GM12878 (cell line): Measurements from ENCODE around the gene PRX. TPM values are rescaled to one million over a fixed set of nuclear protein-coding genes. Genes with fewer than 3 reads are reported as not detected.

Source experiments
- ASH2L ChIP-seq: fragments of 300-600, 200-600 bp; sonication (generic); IDR thresholded peaks from 2 replicates; pipeline ENCODE4 v1.6.1; 2017; ENCODE audit warnings: low read depth, mild to moderate bottlenecking, borderline replicate concordance
- CBX5 ChIP-seq: sonication (generic); IDR thresholded peaks from 2 replicates; pipeline ENCODE4 v1.6.1; 2016; ENCODE audit warnings: low read depth, moderate library complexity, mild to moderate bottlenecking, inconsistent platforms
- CHD2 ChIP-seq: IDR thresholded peaks from 2 replicates; pipeline ENCODE4 v1.6.1; 2011; ENCODE audit warnings: low read depth, low read length, improper control_type of control experiment, borderline replicate concordance
- GABPA ChIP-seq: IDR thresholded peaks from 2 replicates; pipeline ENCODE4 v1.6.1; 2014; ENCODE audit warnings: antibody characterized with exemption, low read depth, mild to moderate bottlenecking, inconsistent platforms
- IKZF2 ChIP-seq, 2 experiments: fragments of 450-650 bp; IDR thresholded peaks; 2 replicates each; pipeline ENCODE4 v1.6.1; 2017; ENCODE audit warnings: mild to moderate bottlenecking in 2 of 2, moderate library complexity in 2 of 2
- JUNB ChIP-seq: IDR thresholded peaks from 2 replicates; pipeline ENCODE4 v1.6.1; 2016; ENCODE audit warnings: antibody characterized with exemption, mild to moderate bottlenecking
- KLF5 ChIP-seq: fragments of 450-650 bp; IDR thresholded peaks from 2 replicates; pipeline ENCODE4 v1.6.1; 2014; ENCODE audit warnings: mild to moderate bottlenecking; ENCODE audit not compliant: partially characterized antibody
- MEF2A ChIP-seq: IDR thresholded peaks from 2 replicates; pipeline ENCODE4 v1.6.1; 2011; ENCODE audit warnings: low read depth, mild to moderate bottlenecking, low read length, moderate library complexity; ENCODE audit not compliant: insufficient read depth
- MXI1 ChIP-seq: fragments of 150-350 bp; IDR thresholded peaks from 2 replicates; pipeline ENCODE4 v1.6.1; 2011; ENCODE audit warnings: low read depth, mild to moderate bottlenecking, inconsistent platforms, low read length, improper control_type of control experiment
- MYB ChIP-seq: fragments of 150-350 bp; IDR thresholded peaks from 2 replicates; pipeline ENCODE4 v1.6.1; 2014; ENCODE audit warnings: mild to moderate bottlenecking, low read depth, low read length, borderline replicate concordance
- NFYB ChIP-seq: IDR thresholded peaks from 2 replicates; pipeline ENCODE4 v1.6.1; 2011; ENCODE audit warnings: low read depth, mild to moderate bottlenecking, low read length, improper control_type of control experiment, moderate library complexity; ENCODE audit not compliant: insufficient read depth
- NR2F1 ChIP-seq: fragments of 450-650 bp; conservative IDR thresholded peaks from 2 replicates; pipeline ENCODE4 v1.6.1; 2017; ENCODE audit warnings: mild to moderate bottlenecking
- PML ChIP-seq: IDR thresholded peaks from 2 replicates; pipeline ENCODE4 v1.6.1; 2012; ENCODE audit warnings: low read length, inconsistent platforms
- POLR2A ChIP-seq: IDR thresholded peaks from 2 replicates; pipeline ENCODE4 v1.6.1; 2011; ENCODE audit warnings: low read depth, mild to moderate bottlenecking, low read length
- POU2F2 ChIP-seq: IDR thresholded peaks from 3 replicates; pipeline ENCODE4 v1.6.1; 2011; ENCODE audit warnings: low read depth, mild to moderate bottlenecking, low read length, borderline replicate concordance
- RAD51 ChIP-seq: fragments of 450-650 bp; IDR thresholded peaks from 2 replicates; pipeline ENCODE4 v1.6.1; 2016; ENCODE audit warnings: moderate library complexity, mild to moderate bottlenecking, inconsistent platforms
- RBBP5 ChIP-seq: fragments of 200-600 bp; sonication (generic); conservative IDR thresholded peaks from 2 replicates; pipeline ENCODE4 v1.6.1; 2016
- SIN3A ChIP-seq: IDR thresholded peaks from 2 replicates; pipeline ENCODE4 v1.6.1; 2012; ENCODE audit warnings: low read depth, low read length, improper control_type of control experiment
- SMARCA5 ChIP-seq: fragments of 450-650 bp; IDR thresholded peaks from 2 replicates; pipeline ENCODE4 v1.6.1; 2017; ENCODE audit warnings: mild to moderate bottlenecking
- SPI1 ChIP-seq: IDR thresholded peaks from 2 replicates; pipeline ENCODE4 v1.6.1; 2011; ENCODE audit warnings: low read depth, mild to moderate bottlenecking, low read length, moderate library complexity, borderline replicate concordance; ENCODE audit not compliant: insufficient read depth
- YY1 ChIP-seq: IDR thresholded peaks from 2 replicates; pipeline ENCODE4 v1.6.1; 2011; ENCODE audit warnings: low read depth, mild to moderate bottlenecking, low read length
- polyA plus RNA-seq, 11 experiments: library from polyadenylated mRNA; depleted of rRNA in 4 of 11; unstranded in 6 of 11; stranded (reverse) in 5 of 11; fragments of >200 nt; fragmentation: Nextera tagmentation in 4 of 11; fragmentation: Illumina TruSeq in 1 of 11; extraction: Ambion mirVana in 4 of 11; extraction: Trizol in 1 of 11; gene quantifications; 1 replicate in 1 of 11; 2 replicates in 10 of 11; pipeline versions ENCODE4 v1.2.1 to v1.2.3, GENCODE V29; 2011 to 2016; ENCODE audit warnings: inconsistent platforms in 2 of 11, missing spikeins in 2 of 11, low read depth in 1 of 11
- total RNA-seq, 4 experiments: library from RNA; depleted of rRNA in 3 of 4; stranded (reverse); fragments of >200 nt in 3 of 4; fragmentation: Illumina TruSeq in 1 of 4; extraction: Trizol in 1 of 4; gene quantifications; 2 replicates each; pipeline versions ENCODE4 v1.2.1 to v1.2.3, GENCODE V29; 2013 to 2021
- TF ChIP-seq, protein P1 (sequence below): fragments of 450-650 bp; IDR thresholded peaks from 2 replicates; pipeline ENCODE4 v1.6.1; 2017; ENCODE audit warnings: mild to moderate bottlenecking, moderate library complexity
- TF ChIP-seq, protein P2 (sequence below): fragments of 150-350 bp; IDR thresholded peaks from 2 replicates; pipeline ENCODE4 v1.6.1; 2016; ENCODE audit warnings: low read depth, low read length
- TF ChIP-seq, protein P3 (sequence below): IDR thresholded peaks from 2 replicates; pipeline ENCODE4 v1.6.1; 2012; ENCODE audit warnings: low read depth, low read length, improper control_type of control experiment

PRX gene
- total and polyA plus RNA-seq, 10 of the 15 experiments (the other 5 are each of a cell fraction or from before 2014, with no cell fraction given) = 0.02 to 1.4 (median 0.54) TPM; not detected in 1

DNA sequence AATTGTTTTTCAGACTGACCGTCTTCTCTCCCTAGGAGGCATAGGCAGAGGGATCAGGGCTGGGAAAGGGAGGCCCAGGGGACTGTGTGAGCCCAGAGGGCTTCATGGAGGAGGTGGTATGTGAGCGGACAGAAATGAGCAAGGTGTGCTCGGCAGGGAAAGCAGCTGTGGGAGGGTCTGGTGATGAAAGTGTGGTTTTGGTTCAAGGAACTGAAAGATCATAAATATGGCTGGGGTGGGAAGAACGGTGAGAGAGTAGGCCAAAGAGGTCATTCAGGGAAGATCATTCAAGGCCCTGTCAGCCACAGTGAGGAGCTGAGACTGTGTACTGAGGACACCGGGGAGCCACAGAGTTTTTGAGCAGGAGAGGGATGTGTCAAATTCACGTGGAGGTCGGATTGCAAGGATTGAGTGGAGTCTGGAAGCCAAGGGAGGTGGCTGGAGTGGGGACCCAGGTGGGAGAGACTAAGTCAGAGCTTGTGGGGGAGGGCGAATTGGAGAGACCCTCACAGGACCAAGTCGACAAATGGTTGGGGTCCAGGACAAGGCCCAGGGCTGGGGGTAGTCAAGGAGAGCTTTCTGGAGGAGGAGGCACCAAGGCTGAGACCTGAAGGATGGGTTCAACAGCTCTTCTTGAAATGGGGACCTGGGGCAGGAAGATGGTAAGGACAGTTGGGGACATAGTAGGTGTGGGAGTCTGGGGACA lies 57.0 kb downstream of the PRX start (continued):
- TF ChIP-seq, protein P1, sequence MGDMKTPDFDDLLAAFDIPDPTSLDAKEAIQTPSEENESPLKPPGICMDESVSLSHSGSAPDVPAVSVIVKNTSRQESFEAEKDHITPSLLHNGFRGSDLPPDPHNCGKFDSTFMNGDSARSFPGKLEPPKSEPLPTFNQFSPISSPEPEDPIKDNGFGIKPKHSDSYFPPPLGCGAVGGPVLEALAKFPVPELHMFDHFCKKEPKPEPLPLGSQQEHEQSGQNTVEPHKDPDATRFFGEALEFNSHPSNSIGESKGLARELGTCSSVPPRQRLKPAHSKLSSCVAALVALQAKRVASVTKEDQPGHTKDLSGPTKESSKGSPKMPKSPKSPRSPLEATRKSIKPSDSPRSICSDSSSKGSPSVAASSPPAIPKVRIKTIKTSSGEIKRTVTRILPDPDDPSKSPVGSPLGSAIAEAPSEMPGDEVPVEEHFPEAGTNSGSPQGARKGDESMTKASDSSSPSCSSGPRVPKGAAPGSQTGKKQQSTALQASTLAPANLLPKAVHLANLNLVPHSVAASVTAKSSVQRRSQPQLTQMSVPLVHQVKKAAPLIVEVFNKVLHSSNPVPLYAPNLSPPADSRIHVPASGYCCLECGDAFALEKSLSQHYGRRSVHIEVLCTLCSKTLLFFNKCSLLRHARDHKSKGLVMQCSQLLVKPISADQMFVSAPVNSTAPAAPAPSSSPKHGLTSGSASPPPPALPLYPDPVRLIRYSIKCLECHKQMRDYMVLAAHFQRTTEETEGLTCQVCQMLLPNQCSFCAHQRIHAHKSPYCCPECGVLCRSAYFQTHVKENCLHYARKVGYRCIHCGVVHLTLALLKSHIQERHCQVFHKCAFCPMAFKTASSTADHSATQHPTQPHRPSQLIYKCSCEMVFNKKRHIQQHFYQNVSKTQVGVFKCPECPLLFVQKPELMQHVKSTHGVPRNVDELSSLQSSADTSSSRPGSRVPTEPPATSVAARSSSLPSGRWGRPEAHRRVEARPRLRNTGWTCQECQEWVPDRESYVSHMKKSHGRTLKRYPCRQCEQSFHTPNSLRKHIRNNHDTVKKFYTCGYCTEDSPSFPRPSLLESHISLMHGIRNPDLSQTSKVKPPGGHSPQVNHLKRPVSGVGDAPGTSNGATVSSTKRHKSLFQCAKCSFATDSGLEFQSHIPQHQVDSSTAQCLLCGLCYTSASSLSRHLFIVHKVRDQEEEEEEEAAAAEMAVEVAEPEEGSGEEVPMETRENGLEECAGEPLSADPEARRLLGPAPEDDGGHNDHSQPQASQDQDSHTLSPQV = no peak
- no peak; the same call in 1 of the 2 replicates for TF ChIP-seq JUNB
- TF ChIP-seq NR2F1 = peak; percentile 97
- no peak for TF ChIP-seq NFYB
- TF ChIP-seq SMARCA5 = peak; percentile 98
- TF ChIP-seq IKZF2 (IDR thresholded peaks at IDR 0.05) = peak; percentile 81 to 83
- peak; percentile 78 for TF ChIP-seq YY1
- no peak for TF ChIP-seq RBBP5
- no peak for TF ChIP-seq CBX5
- TF ChIP-seq MEF2A = peak; percentile 51; the same call in 1 of the 2 replicates
- 0 out of 2 replicates have a peak, but pooled peaks have one; percentile 33 for TF ChIP-seq PML
- TF ChIP-seq ASH2L = no peak
- TF ChIP-seq MXI1 = no peak
- no peak for TF ChIP-seq KLF5
- no peak for TF ChIP-seq GABPA
- no peak for TF ChIP-seq MYB
- peak; percentile 80 for TF ChIP-seq SPI1
- TF ChIP-seq, protein P2, sequence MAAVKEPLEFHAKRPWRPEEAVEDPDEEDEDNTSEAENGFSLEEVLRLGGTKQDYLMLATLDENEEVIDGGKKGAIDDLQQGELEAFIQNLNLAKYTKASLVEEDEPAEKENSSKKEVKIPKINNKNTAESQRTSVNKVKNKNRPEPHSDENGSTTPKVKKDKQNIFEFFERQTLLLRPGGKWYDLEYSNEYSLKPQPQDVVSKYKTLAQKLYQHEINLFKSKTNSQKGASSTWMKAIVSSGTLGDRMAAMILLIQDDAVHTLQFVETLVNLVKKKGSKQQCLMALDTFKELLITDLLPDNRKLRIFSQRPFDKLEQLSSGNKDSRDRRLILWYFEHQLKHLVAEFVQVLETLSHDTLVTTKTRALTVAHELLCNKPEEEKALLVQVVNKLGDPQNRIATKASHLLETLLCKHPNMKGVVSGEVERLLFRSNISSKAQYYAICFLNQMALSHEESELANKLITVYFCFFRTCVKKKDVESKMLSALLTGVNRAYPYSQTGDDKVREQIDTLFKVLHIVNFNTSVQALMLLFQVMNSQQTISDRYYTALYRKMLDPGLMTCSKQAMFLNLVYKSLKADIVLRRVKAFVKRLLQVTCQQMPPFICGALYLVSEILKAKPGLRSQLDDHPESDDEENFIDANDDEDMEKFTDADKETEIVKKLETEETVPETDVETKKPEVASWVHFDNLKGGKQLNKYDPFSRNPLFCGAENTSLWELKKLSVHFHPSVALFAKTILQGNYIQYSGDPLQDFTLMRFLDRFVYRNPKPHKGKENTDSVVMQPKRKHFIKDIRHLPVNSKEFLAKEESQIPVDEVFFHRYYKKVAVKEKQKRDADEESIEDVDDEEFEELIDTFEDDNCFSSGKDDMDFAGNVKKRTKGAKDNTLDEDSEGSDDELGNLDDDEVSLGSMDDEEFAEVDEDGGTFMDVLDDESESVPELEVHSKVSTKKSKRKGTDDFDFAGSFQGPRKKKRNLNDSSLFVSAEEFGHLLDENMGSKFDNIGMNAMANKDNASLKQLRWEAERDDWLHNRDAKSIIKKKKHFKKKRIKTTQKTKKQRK = no peak
- no peak for TF ChIP-seq RAD51
- peak; percentile 71 for TF ChIP-seq POLR2A
- no peak for TF ChIP-seq SIN3A
- peak; percentile 45; the same call in 1 of the 2 replicates for TF ChIP-seq CHD2
- TF ChIP-seq, protein P3, sequence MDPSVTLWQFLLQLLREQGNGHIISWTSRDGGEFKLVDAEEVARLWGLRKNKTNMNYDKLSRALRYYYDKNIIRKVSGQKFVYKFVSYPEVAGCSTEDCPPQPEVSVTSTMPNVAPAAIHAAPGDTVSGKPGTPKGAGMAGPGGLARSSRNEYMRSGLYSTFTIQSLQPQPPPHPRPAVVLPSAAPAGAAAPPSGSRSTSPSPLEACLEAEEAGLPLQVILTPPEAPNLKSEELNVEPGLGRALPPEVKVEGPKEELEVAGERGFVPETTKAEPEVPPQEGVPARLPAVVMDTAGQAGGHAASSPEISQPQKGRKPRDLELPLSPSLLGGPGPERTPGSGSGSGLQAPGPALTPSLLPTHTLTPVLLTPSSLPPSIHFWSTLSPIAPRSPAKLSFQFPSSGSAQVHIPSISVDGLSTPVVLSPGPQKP = no peak
- 0 out of 3 replicates have a peak, but pooled peaks have one; percentile 21 for TF ChIP-seq POU2F2
